ENCODE measurements around the gene MOSPD2.

MOSPD2 gene

DNA sequence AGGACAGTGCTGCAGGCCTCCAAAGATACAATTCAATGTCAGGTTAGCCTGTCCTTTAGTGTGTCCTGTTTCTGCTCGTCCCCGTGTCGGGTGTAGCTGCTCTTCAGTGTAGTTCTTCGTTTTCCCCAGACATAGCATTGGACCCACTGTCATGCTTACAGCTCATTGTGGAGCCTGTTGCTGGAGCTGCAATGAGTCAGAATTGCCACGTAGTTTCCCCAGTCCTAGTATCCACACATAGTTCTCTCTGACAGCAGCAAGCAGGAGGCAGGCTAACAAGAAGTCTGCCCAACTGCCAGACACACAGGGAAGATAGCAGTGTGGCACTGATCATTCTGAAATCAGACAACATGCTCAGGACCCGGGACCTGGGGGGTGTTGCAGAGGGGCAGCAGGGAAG, 49.2 kb downstream of the MOSPD2 start:
- no peak overlapping the region for H4K8ac ChIP-seq (ENCODE audit: low read length)
- no peak overlapping the region for H2AFZ ChIP-seq (ENCODE audit: low read depth, low read length)
- no peak overlapping the region for H4K91ac ChIP-seq (ENCODE audit: low read length)
- no peaks in the 10 kb centered on the region for H3K27me3 ChIP-seq (ENCODE audit: control insufficient read depth in 1 of 2, insufficient read depth in 1 of 2, low read length in 2 of 2)
- H3K79me1 ChIP-seq (replicated peaks; ENCODE audit: low read length, poor library complexity, severe bottlenecking), result no peaks in the 10 kb centered on the region
- no peak overlapping the region for H2BK120ac ChIP-seq (ENCODE audit: low read depth, low read length)
- H3K4me2 ChIP-seq (ENCODE audit: low read length, poor library complexity, severe bottlenecking), result no peak overlapping the region
- no peak overlapping the region for H3K23ac ChIP-seq (ENCODE audit: low read length in 2 of 2)
- no peak overlapping the region for H2AK5ac ChIP-seq (ENCODE audit: low read length, severe bottlenecking)
- H2BK15ac ChIP-seq (ENCODE audit: low read depth, poor library complexity, severe bottlenecking), result no peak overlapping the region
- H3K9ac ChIP-seq (ENCODE audit: low read length), result peak overlapping the region; percentile 51
- no peak overlapping the region for H3K4ac ChIP-seq (ENCODE audit: low read depth in 1 of 2, low read length in 2 of 2)
- no peak overlapping the region for H3K18ac ChIP-seq (ENCODE audit: low read depth in 1 of 2, low read length in 2 of 2)
- 47% methylated on average over 4 of the region's 6 CpGs for WGBS
- H2BK5ac ChIP-seq (ENCODE audit: low read depth, low read length, poor library complexity, severe bottlenecking), result no peak overlapping the region
- H2BK12ac ChIP-seq (ENCODE audit: low read length in 2 of 2), result no peak overlapping the region
- no peak overlapping the region for H3K14ac ChIP-seq (ENCODE audit: low read length in 2 of 2)
- H3K4me3 ChIP-seq (ENCODE audit: insufficient read depth in 1 of 2, low read depth in 1 of 2, low read length in 2 of 2), result no peak overlapping the region
- peak; percentile 86 for DNase-seq
- peaks cover 0 to 10% of the 10 kb centered on the region in 2 experiments for H3K36me3 ChIP-seq (ENCODE audit: control insufficient read depth in 1 of 2, insufficient read depth in 2 of 2, low read depth in 1 of 2, low read length in 2 of 2)
- no peaks in the 10 kb centered on the region for H3K9me3 ChIP-seq (ENCODE audit: control insufficient read depth, low read length)
- peaks cover 2% of the 10 kb centered on the region for H3K4me1 ChIP-seq (ENCODE audit: control insufficient read depth, insufficient read depth, low read depth, low read length)
- H3K27ac ChIP-seq (ENCODE audit: low read length, poor library complexity, severe bottlenecking), result no peak overlapping the region

DNA sequence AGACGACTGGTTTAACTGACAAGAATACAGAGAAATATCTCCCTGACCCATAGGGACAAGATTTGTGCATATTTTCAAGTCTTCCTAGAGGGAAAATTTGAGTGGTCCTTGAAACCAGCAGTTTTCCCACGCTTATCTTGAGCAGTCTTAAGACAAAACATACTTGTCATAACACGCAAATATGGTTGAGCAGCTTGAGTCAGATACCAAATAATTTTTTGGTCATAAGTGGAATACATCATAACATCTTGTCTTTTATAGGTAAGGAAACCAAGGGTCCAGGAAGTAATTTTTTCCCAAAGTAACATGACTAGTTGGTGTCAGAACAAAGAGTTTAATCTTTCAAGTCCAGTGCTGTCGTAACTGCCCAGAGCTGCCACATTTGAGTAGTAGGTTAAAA, 50.5 kb downstream of the MOSPD2 start:
- H2BK12ac ChIP-seq (ENCODE audit: low read length in 2 of 2), result no peak overlapping the region
- no peak overlapping the region for H2BK15ac ChIP-seq (ENCODE audit: low read depth, poor library complexity, severe bottlenecking)
- no peak for DNase-seq
- H3K18ac ChIP-seq (ENCODE audit: low read depth in 1 of 2, low read length in 2 of 2), result no peak overlapping the region
- no peak overlapping the region for H2BK5ac ChIP-seq (ENCODE audit: low read depth, low read length, poor library complexity, severe bottlenecking)
- H2AFZ ChIP-seq (ENCODE audit: low read depth, low read length), result no peak overlapping the region
- no peaks in the 10 kb centered on the region for H3K79me1 ChIP-seq (replicated peaks; ENCODE audit: low read length, poor library complexity, severe bottlenecking)
- no peak overlapping the region for H3K4me2 ChIP-seq (ENCODE audit: low read length, poor library complexity, severe bottlenecking)
- no peak overlapping the region for H3K14ac ChIP-seq (ENCODE audit: low read length in 2 of 2)
- no peak overlapping the region for H2AK5ac ChIP-seq (ENCODE audit: low read length, severe bottlenecking)
- H3K27me3 ChIP-seq (ENCODE audit: control insufficient read depth in 1 of 2, insufficient read depth in 1 of 2, low read length in 2 of 2), result no peaks in the 10 kb centered on the region
- no peak overlapping the region for H4K91ac ChIP-seq (ENCODE audit: low read length)
- peaks cover 0 to 5% of the 10 kb centered on the region in 2 experiments for H3K36me3 ChIP-seq (ENCODE audit: control insufficient read depth in 1 of 2, insufficient read depth in 2 of 2, low read depth in 1 of 2, low read length in 2 of 2)
- H3K4ac ChIP-seq (ENCODE audit: low read depth in 1 of 2, low read length in 2 of 2), result no peak overlapping the region
- H3K9me3 ChIP-seq (ENCODE audit: control insufficient read depth, low read length), result no peaks in the 10 kb centered on the region
- WGBS, result 100% methylated on average over 2 of the region's 4 CpGs
- no peak overlapping the region for H3K9ac ChIP-seq (ENCODE audit: low read length)
- H3K27ac ChIP-seq (ENCODE audit: low read length, poor library complexity, severe bottlenecking), result no peak overlapping the region
- peaks cover 2% of the 10 kb centered on the region for H3K4me1 ChIP-seq (ENCODE audit: control insufficient read depth, insufficient read depth, low read depth, low read length)
- H2BK120ac ChIP-seq (ENCODE audit: low read depth, low read length), result no peak overlapping the region
- no peak overlapping the region for H4K8ac ChIP-seq (ENCODE audit: low read length)
- H3K4me3 ChIP-seq (ENCODE audit: insufficient read depth in 1 of 2, low read depth in 1 of 2, low read length in 2 of 2), result no peak overlapping the region
- no peak overlapping the region for H3K23ac ChIP-seq (ENCODE audit: low read length in 2 of 2)

DNA sequence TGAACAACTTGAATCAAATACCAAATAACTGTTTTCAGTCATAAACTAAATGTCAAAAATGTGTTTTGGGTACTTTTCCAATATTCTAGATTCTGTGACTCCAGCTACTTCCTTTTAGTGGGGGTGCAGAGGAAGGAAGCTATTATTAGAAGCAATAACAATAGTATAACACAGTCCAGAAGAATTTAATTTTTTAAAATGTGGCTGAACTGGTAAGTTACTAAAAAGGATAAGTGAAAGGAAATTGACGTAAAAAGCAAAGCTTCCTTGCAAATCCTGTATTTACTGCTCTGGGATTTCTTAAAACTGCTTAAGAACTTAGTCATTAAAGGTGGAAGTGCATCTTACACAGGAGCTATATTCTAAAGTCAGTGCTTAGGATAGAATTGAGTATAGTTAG, 53.2 kb downstream of the MOSPD2 start:
- Histone ChIP-seq H2AK5ac (ENCODE audit: low read length, severe bottlenecking) (no peak overlapping the region), H3K4me2 (ENCODE audit: low read length, poor library complexity, severe bottlenecking) (no peak overlapping the region), H3K14ac (ENCODE audit: low read length in 2 of 2) (no peak overlapping the region), H2BK15ac (ENCODE audit: low read depth, poor library complexity, severe bottlenecking) (no peak overlapping the region), H2AFZ (ENCODE audit: low read depth, low read length) (no peak overlapping the region), H3K4ac (ENCODE audit: low read depth in 1 of 2, low read length in 2 of 2) (no peak overlapping the region), H3K18ac (ENCODE audit: low read depth in 1 of 2, low read length in 2 of 2) (no peak overlapping the region), H3K23ac (ENCODE audit: low read length in 2 of 2) (no peak overlapping the region), H2BK5ac (ENCODE audit: low read depth, low read length, poor library complexity, severe bottlenecking) (no peak overlapping the region), H3K27ac (ENCODE audit: low read length, poor library complexity, severe bottlenecking) (no peak overlapping the region), H3K36me3 (ENCODE audit: control insufficient read depth in 1 of 2, insufficient read depth in 2 of 2, low read depth in 1 of 2, low read length in 2 of 2) (no peaks in the 10 kb centered on the region), H2BK120ac (ENCODE audit: low read depth, low read length) (no peak overlapping the region), H3K4me3 (ENCODE audit: insufficient read depth in 1 of 2, low read depth in 1 of 2, low read length in 2 of 2) (no peak overlapping the region), H3K9me3 (ENCODE audit: control insufficient read depth, low read length) (no peaks in the 10 kb centered on the region), H3K9ac (ENCODE audit: low read length) (no peak overlapping the region), H3K27me3 (ENCODE audit: control insufficient read depth in 1 of 2, insufficient read depth in 1 of 2, low read length in 2 of 2) (peaks cover 0 to 3% of the 10 kb centered on the region in 2 experiments), H4K91ac (ENCODE audit: low read length) (no peak overlapping the region), H3K79me1 (replicated peaks; ENCODE audit: low read length, poor library complexity, severe bottlenecking) (no peaks in the 10 kb centered on the region), H2BK12ac (ENCODE audit: low read length in 2 of 2) (no peak overlapping the region), H3K4me1 (ENCODE audit: control insufficient read depth, insufficient read depth, low read depth, low read length) (peaks cover 2% of the 10 kb centered on the region), H4K8ac (ENCODE audit: low read length) (no peak overlapping the region)
- DNase-seq, result no peak
- 100% methylated on average over 1 of the region's 1 CpG for WGBS

DNA sequence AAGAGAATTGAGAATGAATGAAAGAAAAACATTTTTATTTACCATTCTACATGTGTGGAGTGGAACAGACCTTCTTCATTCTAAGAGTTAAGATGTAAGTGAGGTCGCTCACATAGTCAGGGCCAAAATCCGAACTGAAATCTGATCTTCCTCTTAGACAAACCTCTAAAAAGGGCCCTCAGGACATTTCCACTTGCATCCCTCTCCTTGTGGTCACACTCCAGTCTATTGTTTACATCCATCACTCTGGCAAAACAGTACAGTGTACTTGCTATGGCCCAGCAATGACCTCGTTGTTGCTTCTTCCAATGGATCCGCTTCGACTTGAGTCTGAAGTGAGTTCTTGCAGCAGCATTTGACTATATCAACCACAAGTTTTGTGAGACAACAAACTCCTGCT, 54.2 kb downstream of the MOSPD2 start:
- Histone ChIP-seq H3K4ac (ENCODE audit: low read depth in 1 of 2, low read length in 2 of 2) (no peak overlapping the region), H3K27ac (ENCODE audit: low read length, poor library complexity, severe bottlenecking) (no peak overlapping the region), H3K27me3 (ENCODE audit: control insufficient read depth in 1 of 2, insufficient read depth in 1 of 2, low read length in 2 of 2) (peaks cover 0 to 3% of the 10 kb centered on the region in 2 experiments)

More for the DNA sequence above, 54.2 kb downstream of the MOSPD2 start:
- H3K36me3 ChIP-seq (ENCODE audit: control insufficient read depth in 1 of 2, insufficient read depth in 2 of 2, low read depth in 1 of 2, low read length in 2 of 2), result no peaks in the 10 kb centered on the region
- DNase-seq, result peak; percentile 66
- H3K18ac ChIP-seq (ENCODE audit: low read depth in 1 of 2, low read length in 2 of 2), result no peak overlapping the region
- no peak overlapping the region for H2BK15ac ChIP-seq (ENCODE audit: low read depth, poor library complexity, severe bottlenecking)
- H2BK5ac ChIP-seq (ENCODE audit: low read depth, low read length, poor library complexity, severe bottlenecking), result no peak overlapping the region
- H3K9ac ChIP-seq (ENCODE audit: low read length), result no peak overlapping the region
- no peak overlapping the region for H3K14ac ChIP-seq (ENCODE audit: low read length in 2 of 2)
- no peaks in the 10 kb centered on the region for H3K79me1 ChIP-seq (replicated peaks; ENCODE audit: low read length, poor library complexity, severe bottlenecking)
- H3K4me3 ChIP-seq (ENCODE audit: insufficient read depth in 1 of 2, low read depth in 1 of 2, low read length in 2 of 2), result no peak overlapping the region
- no peak overlapping the region for H3K23ac ChIP-seq (ENCODE audit: low read length in 2 of 2)
- no peak overlapping the region for H4K91ac ChIP-seq (ENCODE audit: low read length)
- no peak overlapping the region for H3K4me2 ChIP-seq (ENCODE audit: low read length, poor library complexity, severe bottlenecking)
- no peak overlapping the region for H2AK5ac ChIP-seq (ENCODE audit: low read length, severe bottlenecking)
- H2BK120ac ChIP-seq (ENCODE audit: low read depth, low read length), result no peak overlapping the region
- H2AFZ ChIP-seq (ENCODE audit: low read depth, low read length), result no peak overlapping the region
- H3K4me1 ChIP-seq (ENCODE audit: control insufficient read depth, insufficient read depth, low read depth, low read length), result peaks cover 2% of the 10 kb centered on the region
- no peak overlapping the region for H4K8ac ChIP-seq (ENCODE audit: low read length)
- no peaks in the 10 kb centered on the region for H3K9me3 ChIP-seq (ENCODE audit: control insufficient read depth, low read length)
- WGBS, result 71% methylated on average over 5 of the region's 5 CpGs
- H2BK12ac ChIP-seq (ENCODE audit: low read length in 2 of 2), result no peak overlapping the region

All from mesenchymal stem cell (in vitro differentiated cells and primary cell).